ENCODE data around the gene ARL17B. TPM values are rescaled to one million over a fixed set of nuclear protein-coding genes. Genes with fewer than 3 reads are reported as not detected.
"Not testable (repeated sequence)": the region's sequence is repeated elsewhere in the genome, so short reads cannot be mapped to it uniquely, and the experiment has no call there.

The ARL17B gene
- total RNA-seq, 1 donor from 2014 or later, result 11.2 TPM

DNA sequence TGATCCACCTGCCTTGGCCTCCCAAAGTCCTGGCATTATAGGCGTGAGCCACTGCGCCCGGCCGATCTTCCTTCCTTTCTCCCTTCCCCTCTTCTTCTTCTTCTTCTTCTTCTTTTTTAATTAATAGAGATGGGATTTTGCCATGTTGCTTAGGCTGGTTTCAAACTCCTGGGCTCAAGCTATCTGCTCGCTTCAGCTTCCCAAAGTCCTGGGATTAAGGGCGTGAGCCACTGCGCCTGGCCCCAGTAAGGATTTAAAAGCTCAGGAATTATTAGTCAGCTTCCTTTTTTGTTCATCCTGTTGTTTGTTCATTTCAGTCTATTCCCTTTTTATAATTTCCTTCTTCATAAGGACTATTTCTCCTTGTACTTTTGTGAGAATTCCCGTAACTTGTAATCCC, 99.3 kb downstream of the ARL17B start:
- H3K9me3 Mint-ChIP-seq (ENCODE audit: unreplicated experiment), result no peaks in the 10 kb centered on the region
- no peak for DNase-seq (ENCODE audit: extremely low spot score, unreplicated experiment)
- H3K27ac Mint-ChIP-seq (ENCODE audit: unreplicated experiment), result no peak overlapping the region
- H3K4me1 Mint-ChIP-seq (ENCODE audit: unreplicated experiment), result peaks cover 20% of the 10 kb centered on the region
- TF ChIP-seq, protein P1, sequence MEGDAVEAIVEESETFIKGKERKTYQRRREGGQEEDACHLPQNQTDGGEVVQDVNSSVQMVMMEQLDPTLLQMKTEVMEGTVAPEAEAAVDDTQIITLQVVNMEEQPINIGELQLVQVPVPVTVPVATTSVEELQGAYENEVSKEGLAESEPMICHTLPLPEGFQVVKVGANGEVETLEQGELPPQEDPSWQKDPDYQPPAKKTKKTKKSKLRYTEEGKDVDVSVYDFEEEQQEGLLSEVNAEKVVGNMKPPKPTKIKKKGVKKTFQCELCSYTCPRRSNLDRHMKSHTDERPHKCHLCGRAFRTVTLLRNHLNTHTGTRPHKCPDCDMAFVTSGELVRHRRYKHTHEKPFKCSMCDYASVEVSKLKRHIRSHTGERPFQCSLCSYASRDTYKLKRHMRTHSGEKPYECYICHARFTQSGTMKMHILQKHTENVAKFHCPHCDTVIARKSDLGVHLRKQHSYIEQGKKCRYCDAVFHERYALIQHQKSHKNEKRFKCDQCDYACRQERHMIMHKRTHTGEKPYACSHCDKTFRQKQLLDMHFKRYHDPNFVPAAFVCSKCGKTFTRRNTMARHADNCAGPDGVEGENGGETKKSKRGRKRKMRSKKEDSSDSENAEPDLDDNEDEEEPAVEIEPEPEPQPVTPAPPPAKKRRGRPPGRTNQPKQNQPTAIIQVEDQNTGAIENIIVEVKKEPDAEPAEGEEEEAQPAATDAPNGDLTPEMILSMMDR (IDR thresholded peaks at IDR 0.05), result no peak
- H3K36me3 Mint-ChIP-seq (ENCODE audit: unreplicated experiment), result peaks cover 2% of the 10 kb centered on the region
- H3K27me3 Mint-ChIP-seq (ENCODE audit: unreplicated experiment), result peaks cover 4% of the 10 kb centered on the region
- H3K4me3 Mint-ChIP-seq (ENCODE audit: unreplicated experiment), result no peak overlapping the region

DNA sequence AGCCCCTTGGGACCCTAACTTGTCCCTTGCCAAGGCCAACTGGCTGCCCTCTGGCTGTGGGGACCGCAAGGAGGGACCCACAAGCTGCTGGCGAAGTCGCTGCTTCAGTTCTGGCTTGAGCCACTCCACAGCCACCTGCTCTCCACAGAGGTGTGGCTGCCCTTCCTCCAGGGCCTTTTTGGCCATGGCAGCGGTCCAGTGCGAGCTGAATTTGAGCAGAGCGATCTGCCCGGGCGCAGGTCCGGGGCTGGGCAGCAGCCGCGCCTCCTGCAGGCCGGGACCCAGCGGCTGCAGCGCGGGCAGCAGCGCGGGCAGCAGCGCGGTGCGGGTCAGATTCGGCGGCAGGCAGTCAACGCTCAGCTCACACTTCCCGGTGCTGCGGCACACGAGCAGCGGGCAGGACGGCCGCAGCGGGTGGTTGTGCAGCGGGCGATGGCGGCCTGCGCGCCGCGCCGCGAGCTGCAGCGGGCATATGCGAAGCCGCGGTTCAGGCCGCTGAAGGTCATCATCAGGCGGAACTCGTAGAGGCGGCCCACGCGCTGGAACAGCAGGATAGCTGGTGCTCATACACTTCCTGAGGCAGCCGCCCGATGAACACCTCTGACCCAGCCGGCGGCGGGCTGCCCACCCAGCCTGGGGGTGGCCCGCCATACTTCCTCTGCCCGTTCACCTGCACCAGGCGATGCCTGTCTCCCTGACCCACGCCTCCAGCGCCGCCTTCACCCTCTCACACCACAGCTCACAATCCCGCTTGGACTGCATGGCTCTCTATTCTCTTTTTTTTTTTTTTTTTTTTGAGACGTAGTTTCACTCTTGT, 101.5 kb downstream of the ARL17B start:
- not testable (repeated sequence) for H3K4me1 Mint-ChIP-seq (ENCODE audit: unreplicated experiment); H3K27me3 Mint-ChIP-seq (ENCODE audit: unreplicated experiment); H3K36me3 Mint-ChIP-seq (ENCODE audit: unreplicated experiment); H3K27ac Mint-ChIP-seq (ENCODE audit: unreplicated experiment); DNase-seq (ENCODE audit: extremely low spot score, unreplicated experiment); H3K9me3 Mint-ChIP-seq (ENCODE audit: unreplicated experiment)
- TF ChIP-seq, protein P1 (IDR thresholded peaks at IDR 0.05), result peak; percentile 44
- peak overlapping the region; percentile 70 for H3K4me3 Mint-ChIP-seq (ENCODE audit: unreplicated experiment)

DNA sequence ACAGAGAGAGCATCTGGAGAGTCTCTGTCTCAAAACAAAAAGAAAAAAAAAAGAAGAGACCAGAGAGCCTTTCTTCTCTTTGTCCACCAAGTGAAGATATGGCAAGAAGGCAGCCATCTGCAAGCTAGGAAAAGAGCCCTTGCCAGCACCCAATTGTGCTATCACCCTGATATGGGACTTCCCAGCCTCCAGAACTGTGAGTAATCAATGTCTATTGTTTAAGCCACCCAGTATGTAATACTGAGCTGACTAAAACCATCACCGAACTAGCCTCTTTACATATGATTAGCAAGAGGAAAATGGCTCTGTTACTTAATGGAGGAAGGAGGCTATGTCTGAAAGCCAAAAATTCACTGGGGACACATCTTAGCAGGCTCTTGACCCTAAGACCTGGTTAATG, 105.2 kb downstream of the ARL17B start:
- not testable (repeated sequence) for H3K9me3 Mint-ChIP-seq (ENCODE audit: unreplicated experiment); DNase-seq (ENCODE audit: extremely low spot score, unreplicated experiment); H3K4me3 Mint-ChIP-seq (ENCODE audit: unreplicated experiment); H3K27ac Mint-ChIP-seq (ENCODE audit: unreplicated experiment); H3K4me1 Mint-ChIP-seq (ENCODE audit: unreplicated experiment); H3K36me3 Mint-ChIP-seq (ENCODE audit: unreplicated experiment); H3K27me3 Mint-ChIP-seq (ENCODE audit: unreplicated experiment)

DNA sequence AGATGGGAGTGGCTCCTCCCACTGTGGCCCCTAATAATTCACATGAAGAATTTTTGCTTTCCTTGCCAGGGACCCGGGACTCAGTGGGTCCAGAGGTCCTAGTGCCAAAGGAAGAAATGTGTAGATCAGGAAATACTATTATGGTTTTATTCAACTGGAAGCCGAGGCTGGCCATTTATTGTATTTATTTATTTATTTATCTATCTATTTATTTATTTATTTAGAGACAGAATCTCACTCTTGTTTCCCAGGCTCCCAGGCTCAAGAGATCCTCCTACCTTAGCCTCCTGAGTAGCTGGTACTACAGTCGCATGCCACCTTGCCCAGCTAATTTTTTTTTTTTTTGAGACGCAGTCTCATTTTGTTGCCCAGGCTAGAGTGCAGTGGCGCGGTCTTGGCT, 107.4 kb downstream of the ARL17B start:
- not testable (repeated sequence) for H3K36me3 Mint-ChIP-seq (ENCODE audit: unreplicated experiment); H3K27ac Mint-ChIP-seq (ENCODE audit: unreplicated experiment); DNase-seq (ENCODE audit: extremely low spot score, unreplicated experiment); H3K4me1 Mint-ChIP-seq (ENCODE audit: unreplicated experiment); H3K9me3 Mint-ChIP-seq (ENCODE audit: unreplicated experiment); H3K27me3 Mint-ChIP-seq (ENCODE audit: unreplicated experiment); H3K4me3 Mint-ChIP-seq (ENCODE audit: unreplicated experiment)

DNA sequence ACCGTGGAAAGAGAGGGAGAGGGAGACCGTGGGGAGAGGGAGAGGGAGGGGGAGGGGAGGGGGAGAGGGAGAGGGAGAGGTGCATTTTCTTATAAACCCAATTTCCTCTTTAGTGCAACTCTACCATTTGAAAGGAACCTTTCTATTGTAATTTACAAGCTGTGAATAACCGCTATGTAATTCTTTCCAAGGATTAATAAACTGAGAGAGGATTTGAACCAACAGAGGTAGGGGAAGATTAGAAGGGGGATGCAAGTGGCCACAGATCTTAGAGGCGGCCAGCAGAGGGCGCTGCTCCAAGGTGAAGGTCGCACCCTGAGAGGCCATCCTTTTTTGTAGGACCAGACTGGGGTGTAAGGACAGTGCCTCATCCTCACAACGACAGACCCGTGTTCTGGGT, 107.8 kb downstream of the ARL17B start:
- H3K9me3 Mint-ChIP-seq (ENCODE audit: unreplicated experiment); H3K4me1 Mint-ChIP-seq (ENCODE audit: unreplicated experiment); H3K36me3 Mint-ChIP-seq (ENCODE audit: unreplicated experiment); H3K4me3 Mint-ChIP-seq (ENCODE audit: unreplicated experiment); H3K27me3 Mint-ChIP-seq (ENCODE audit: unreplicated experiment); H3K27ac Mint-ChIP-seq (ENCODE audit: unreplicated experiment): not testable (repeated sequence)
- TF ChIP-seq, protein P1 (IDR thresholded peaks at IDR 0.05), result peak; percentile 63
- DNase-seq (ENCODE audit: extremely low spot score, unreplicated experiment), result peak; percentile 86

DNA sequence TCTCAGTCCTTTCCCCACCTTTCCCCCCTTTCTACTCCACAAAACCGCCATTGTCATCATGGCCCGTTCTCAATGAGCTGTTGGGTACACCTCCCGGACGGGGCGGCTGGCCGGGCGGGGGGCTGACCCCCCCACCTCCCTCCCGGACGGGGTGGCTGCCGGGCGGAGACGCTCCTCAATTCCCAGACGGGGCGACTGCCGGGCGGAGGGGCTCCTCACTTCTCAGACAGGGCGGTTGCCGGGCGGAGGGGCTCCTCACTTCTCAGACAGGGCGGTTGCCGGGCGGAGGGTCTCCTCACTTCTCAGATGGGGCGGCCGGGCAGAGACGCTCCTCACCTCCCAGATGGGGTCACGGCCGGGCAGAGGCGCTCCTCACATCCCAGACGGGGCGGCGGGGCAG, 108.8 kb downstream of the ARL17B start:
- not testable (repeated sequence) for H3K27me3 Mint-ChIP-seq (ENCODE audit: unreplicated experiment); H3K4me1 Mint-ChIP-seq (ENCODE audit: unreplicated experiment); H3K36me3 Mint-ChIP-seq (ENCODE audit: unreplicated experiment); H3K9me3 Mint-ChIP-seq (ENCODE audit: unreplicated experiment); H3K27ac Mint-ChIP-seq (ENCODE audit: unreplicated experiment); H3K4me3 Mint-ChIP-seq (ENCODE audit: unreplicated experiment); DNase-seq (ENCODE audit: extremely low spot score, unreplicated experiment)

DNA sequence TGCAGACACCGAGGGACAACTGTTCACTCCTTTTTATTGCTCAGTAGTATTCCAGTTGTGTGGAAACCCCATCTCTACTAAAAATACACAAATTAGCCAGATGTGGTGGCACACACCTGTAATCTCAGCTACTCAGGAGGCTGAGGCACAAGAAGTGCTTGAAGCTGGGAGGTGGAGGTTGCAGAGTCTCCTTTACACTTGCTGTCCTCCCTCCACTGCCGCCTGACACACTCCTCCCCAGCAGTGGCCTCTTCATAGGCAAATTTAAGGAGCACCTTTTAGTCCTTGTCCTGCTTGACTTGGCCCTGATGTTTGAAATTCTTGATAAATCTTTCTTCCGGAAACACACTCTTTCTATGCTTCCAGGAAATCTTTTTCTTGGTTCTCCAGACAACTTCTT, 112.4 kb downstream of the ARL17B start:
- H3K27me3 Mint-ChIP-seq (ENCODE audit: unreplicated experiment); H3K4me1 Mint-ChIP-seq (ENCODE audit: unreplicated experiment); H3K36me3 Mint-ChIP-seq (ENCODE audit: unreplicated experiment); H3K27ac Mint-ChIP-seq (ENCODE audit: unreplicated experiment); H3K4me3 Mint-ChIP-seq (ENCODE audit: unreplicated experiment); DNase-seq (ENCODE audit: extremely low spot score, unreplicated experiment); H3K9me3 Mint-ChIP-seq (ENCODE audit: unreplicated experiment): not testable (repeated sequence)

DNA sequence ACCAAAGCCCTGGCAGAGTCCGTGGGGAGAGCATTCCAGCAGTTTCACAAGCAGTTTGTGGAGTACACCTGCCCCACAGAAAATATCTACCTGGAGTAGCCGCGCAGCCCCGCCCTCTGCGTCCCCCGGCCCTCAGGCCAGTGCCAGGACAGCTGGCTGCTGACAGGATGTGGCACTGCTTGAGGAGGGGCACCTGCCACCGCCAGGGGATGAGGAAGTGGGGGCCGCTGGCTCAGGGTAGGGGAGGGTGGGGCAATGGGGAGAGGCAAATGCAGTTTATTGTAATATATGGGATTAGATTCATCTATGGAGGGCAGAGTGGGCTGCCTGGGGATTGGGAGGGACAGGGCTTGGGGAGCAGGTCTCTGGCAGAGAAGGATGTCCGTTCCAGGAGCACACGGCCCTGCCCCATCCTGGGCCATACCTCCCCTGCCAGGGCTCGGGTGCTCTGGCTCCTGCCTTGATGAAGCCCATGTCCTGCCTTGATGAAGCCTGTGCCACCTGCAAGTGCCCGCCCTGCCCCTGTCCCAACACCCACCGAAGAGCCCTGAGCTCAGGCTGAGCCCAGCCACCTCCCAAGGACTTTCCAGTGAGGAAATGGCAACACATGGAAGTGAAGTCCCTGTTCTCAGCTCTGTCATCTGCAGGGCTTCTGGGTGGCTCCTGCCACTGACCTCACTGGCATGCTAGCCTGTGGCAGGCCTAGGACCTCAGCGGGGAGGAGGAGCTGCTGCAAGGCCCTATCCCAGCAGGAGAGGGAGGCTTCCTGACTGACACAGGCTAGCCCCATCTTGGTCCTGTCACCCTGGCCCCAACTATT, 116.4 kb downstream of the ARL17B start:
- H3K4me1 Mint-ChIP-seq (ENCODE audit: unreplicated experiment); DNase-seq (ENCODE audit: extremely low spot score, unreplicated experiment); H3K4me3 Mint-ChIP-seq (ENCODE audit: unreplicated experiment); H3K27me3 Mint-ChIP-seq (ENCODE audit: unreplicated experiment); H3K27ac Mint-ChIP-seq (ENCODE audit: unreplicated experiment); H3K36me3 Mint-ChIP-seq (ENCODE audit: unreplicated experiment); H3K9me3 Mint-ChIP-seq (ENCODE audit: unreplicated experiment): not testable (repeated sequence)

DNA sequence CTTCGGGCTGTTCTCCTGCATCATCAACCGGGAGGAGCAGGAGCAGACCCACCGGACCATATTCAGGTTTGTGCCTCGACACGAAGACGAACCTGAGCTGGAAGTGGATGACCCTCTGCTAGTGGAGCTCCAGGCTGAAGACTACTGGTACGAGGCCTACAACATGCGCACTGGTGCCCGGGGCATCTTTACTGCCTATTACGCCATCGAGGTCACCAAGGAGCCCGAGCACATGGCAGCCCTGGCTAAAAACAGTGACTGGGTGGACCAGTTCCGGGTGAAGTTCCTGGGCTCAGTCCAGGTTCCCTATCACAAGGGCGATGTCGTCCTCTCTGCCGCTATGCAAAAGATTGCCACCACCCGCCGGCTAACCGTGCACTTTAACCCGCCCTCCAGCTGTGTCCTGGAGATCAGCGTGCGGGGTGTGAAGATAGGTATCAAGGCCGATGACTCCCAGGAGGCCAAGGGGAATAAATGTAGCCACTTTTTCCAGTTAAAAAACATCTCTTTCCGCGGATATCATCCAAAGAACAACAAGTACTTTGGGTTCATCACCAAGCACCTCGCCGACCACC, 117.1 kb downstream of the ARL17B start:
- not testable (repeated sequence) for DNase-seq (ENCODE audit: extremely low spot score, unreplicated experiment); H3K4me1 Mint-ChIP-seq (ENCODE audit: unreplicated experiment); H3K27ac Mint-ChIP-seq (ENCODE audit: unreplicated experiment); H3K27me3 Mint-ChIP-seq (ENCODE audit: unreplicated experiment); H3K9me3 Mint-ChIP-seq (ENCODE audit: unreplicated experiment); H3K36me3 Mint-ChIP-seq (ENCODE audit: unreplicated experiment); H3K4me3 Mint-ChIP-seq (ENCODE audit: unreplicated experiment)

Measured in osteocyte (in vitro differentiated cells).